Hepatocyte (in vitro differentiated cells): ENCODE measurements around the gene PRSS27. TPM values are rescaled to one million over a fixed set of nuclear protein-coding genes. Genes with fewer than 3 reads are reported as not detected.

Experiments used
- DNase-seq: peaks from one replicate; pipeline ENCODE4 v3.0.0-alpha.2; 2016; ENCODE audit warnings: low spot score
- H2AFZ ChIP-seq: fragments of 200-600 bp; sonication (generic); 2 replicates; pipeline ENCODE4 v1.6.0; 2016; ENCODE audit warnings: antibody characterized with exemption, mild to moderate bottlenecking
- H3K27ac ChIP-seq: fragments of 200-600 bp; sonication (generic); 2 replicates; pipeline ENCODE4 v1.5.1; 2016; ENCODE audit warnings: mild to moderate bottlenecking
- H3K27me3 ChIP-seq: fragments of 200-600 bp; sonication (generic); 2 replicates; pipeline ENCODE4 v1.6.1; 2016
- H3K36me3 ChIP-seq: fragments of 200-600 bp; sonication (generic); replicated peaks from 2 replicates; pipeline ENCODE4 v1.5.1; 2016; ENCODE audit warnings: low read depth; ENCODE audit not compliant: insufficient read depth
- H3K4me1 ChIP-seq: fragments of 200-600 bp; sonication (generic); 2 replicates; pipeline ENCODE4 v1.5.1; 2016; ENCODE audit warnings: mild to moderate bottlenecking, moderate library complexity; ENCODE audit not compliant: insufficient read depth
- H3K4me2 ChIP-seq: fragments of 200-600 bp; sonication (generic); 2 replicates; pipeline ENCODE4 v1.6.0; 2016
- H3K4me3 ChIP-seq: fragments of 200-600 bp; sonication (generic); 2 replicates; pipeline ENCODE4 v1.5.1; 2016; ENCODE audit warnings: mild to moderate bottlenecking
- H3K79me2 ChIP-seq: fragments of 200-600 bp; sonication (generic); 2 replicates; pipeline ENCODE4 v1.6.0; 2017; ENCODE audit warnings: mild to moderate bottlenecking
- H3K9me2 ChIP-seq: fragments of 200-600 bp; sonication (generic); replicated peaks from 2 replicates; pipeline ENCODE4 v1.6.0; 2017; ENCODE audit warnings: mild to moderate bottlenecking; ENCODE audit not compliant: insufficient read depth
- H3K9me3 ChIP-seq: fragments of 200-600 bp; sonication (generic); 2 replicates; pipeline ENCODE4 v1.5.1; 2016; ENCODE audit warnings: low read depth, mild to moderate bottlenecking
- H4K20me1 ChIP-seq: fragments of 200-600 bp; sonication (generic); 2 replicates; pipeline ENCODE4 v1.6.0; 2016; ENCODE audit warnings: mild to moderate bottlenecking; ENCODE audit not compliant: insufficient read depth, poor library complexity, severe bottlenecking
- EZH2 ChIP-seq: fragments of 200-600 bp; sonication (generic); IDR thresholded peaks from 2 replicates; pipeline ENCODE4 v1.6.1; 2016; ENCODE audit warnings: antibody characterized with exemption, mild to moderate bottlenecking, borderline replicate concordance
- EZH2phosphoT487 ChIP-seq: fragments of 200-600 bp; sonication (generic); IDR thresholded peaks from one replicate; pipeline ENCODE4 v1.6.1; 2018; ENCODE audit warnings: antibody characterized with exemption, mild to moderate bottlenecking, low read depth, moderate library complexity; ENCODE audit not compliant: unreplicated experiment, severe bottlenecking
- WGBS: methylation state at CpG from one replicate; pipeline ENCODE4 v1.1.6; 2016; ENCODE audit warnings: low lambda C conversion rate; ENCODE audit errors: missing lambda C conversion rate; 5-methylcytosine and 5-hydroxymethylcytosine counted together
- polyA plus RNA-seq: library from polyadenylated mRNA; unstranded; fragments of >200 nt; fragmentation: Nextera tagmentation; extraction: Ambion mirVana; gene quantifications from 2 replicates; pipeline ENCODE4 v1.2.1, GENCODE V29; 2016
- total RNA-seq: library from RNA; depleted of rRNA; stranded (reverse); fragments of >200 nt; gene quantifications from 2 replicates; pipeline ENCODE4 v1.2.3, GENCODE V29; 2014
- TF ChIP-seq, protein P1 (sequence below): fragments of 200-600 bp; sonication (generic); IDR thresholded peaks from 2 replicates; pipeline ENCODE4 v1.5.1; 2016; ENCODE audit warnings: antibody characterized with exemption, mild to moderate bottlenecking; ENCODE audit not compliant: poor library complexity

The PRSS27 gene
- total and polyA plus RNA-seq, 2 experiments from 2014 or later = 1.4 TPM

DNA sequence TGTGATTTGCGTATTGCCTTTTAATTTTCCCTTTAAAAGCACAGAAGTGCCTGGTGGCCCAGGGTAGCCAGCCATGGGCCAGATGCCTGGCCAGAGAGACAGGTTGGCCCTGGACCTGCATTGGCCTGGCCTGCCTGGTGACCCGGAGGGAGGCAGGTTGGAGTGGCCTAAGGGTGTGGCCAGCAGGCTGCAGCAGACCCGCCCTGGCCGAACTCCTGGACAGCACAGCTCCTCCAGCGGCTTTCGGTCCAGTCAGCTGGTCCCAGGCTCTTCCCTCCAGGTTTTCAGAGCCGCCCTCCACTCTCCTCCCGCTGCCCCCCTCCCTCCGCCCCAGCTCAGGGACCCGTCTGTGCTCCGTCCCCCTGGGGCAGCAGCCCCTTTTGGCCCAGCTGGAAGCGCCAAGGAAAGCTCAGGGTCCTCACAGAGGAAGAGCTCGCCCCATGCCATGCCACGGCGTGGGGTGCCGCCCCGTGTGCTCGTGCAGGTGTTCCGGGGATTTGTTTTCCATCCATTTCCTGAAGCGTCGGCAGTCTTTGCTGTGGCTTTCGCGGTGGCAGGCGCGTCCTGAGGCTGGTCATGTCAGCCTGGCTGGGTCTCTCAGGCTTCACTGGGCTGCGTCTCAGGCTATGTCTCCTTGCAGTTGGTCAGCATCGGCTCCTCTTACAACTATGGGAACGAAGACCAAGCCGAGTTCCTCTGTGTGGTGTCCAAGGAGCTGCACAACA lies 18.1 kb downstream of the PRSS27 start:
- no peaks in the 10 kb centered on the region for H4K20me1 ChIP-seq
- H3K79me2 ChIP-seq = no peaks in the 10 kb centered on the region
- H3K27me3 ChIP-seq = no peaks in the 10 kb centered on the region
- no peaks in the 10 kb centered on the region for H3K9me3 ChIP-seq
- TF ChIP-seq EZH2phosphoT487 = no peak
- TF ChIP-seq, protein P1, sequence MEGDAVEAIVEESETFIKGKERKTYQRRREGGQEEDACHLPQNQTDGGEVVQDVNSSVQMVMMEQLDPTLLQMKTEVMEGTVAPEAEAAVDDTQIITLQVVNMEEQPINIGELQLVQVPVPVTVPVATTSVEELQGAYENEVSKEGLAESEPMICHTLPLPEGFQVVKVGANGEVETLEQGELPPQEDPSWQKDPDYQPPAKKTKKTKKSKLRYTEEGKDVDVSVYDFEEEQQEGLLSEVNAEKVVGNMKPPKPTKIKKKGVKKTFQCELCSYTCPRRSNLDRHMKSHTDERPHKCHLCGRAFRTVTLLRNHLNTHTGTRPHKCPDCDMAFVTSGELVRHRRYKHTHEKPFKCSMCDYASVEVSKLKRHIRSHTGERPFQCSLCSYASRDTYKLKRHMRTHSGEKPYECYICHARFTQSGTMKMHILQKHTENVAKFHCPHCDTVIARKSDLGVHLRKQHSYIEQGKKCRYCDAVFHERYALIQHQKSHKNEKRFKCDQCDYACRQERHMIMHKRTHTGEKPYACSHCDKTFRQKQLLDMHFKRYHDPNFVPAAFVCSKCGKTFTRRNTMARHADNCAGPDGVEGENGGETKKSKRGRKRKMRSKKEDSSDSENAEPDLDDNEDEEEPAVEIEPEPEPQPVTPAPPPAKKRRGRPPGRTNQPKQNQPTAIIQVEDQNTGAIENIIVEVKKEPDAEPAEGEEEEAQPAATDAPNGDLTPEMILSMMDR = no peak
- TF ChIP-seq EZH2 = no peak
- H3K4me3 ChIP-seq = no peak overlapping the region
- H3K27ac ChIP-seq = no peak overlapping the region
- 96% methylated on average over 26 of the region's 29 CpGs for WGBS
- DNase-seq = no peak
- H3K4me1 ChIP-seq = no peaks in the 10 kb centered on the region
- H3K4me2 ChIP-seq = no peak overlapping the region
- no peak overlapping the region for H2AFZ ChIP-seq
- no peaks in the 10 kb centered on the region for H3K36me3 ChIP-seq
- H3K9me2 ChIP-seq = no peaks in the 10 kb centered on the region

DNA sequence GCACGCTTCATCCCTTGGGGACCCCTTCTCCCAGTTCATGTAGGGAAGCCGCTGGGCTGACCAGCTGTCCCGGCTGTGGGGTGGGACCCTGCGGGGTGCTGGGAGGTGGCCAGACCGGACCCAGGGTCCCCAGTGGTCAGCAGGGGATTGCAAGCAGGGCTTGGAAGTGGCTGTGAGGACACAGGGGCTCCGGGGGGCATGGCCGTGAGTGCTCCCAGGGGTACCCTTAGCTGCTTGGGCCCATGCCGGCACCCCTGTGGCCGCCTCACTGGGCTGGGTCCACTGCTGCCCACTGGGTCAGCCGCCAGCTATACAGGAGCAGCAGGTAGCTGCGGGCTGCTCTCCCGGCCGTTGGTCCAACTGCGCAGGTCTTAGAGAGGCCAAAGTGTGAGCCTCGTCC lies 18.8 kb downstream of the PRSS27 start:
- Histone ChIP-seq H3K4me1 (no peaks in the 10 kb centered on the region), H3K9me3 (no peaks in the 10 kb centered on the region), H2AFZ (no peak overlapping the region), H3K27me3 (no peaks in the 10 kb centered on the region), H3K4me3 (no peak overlapping the region), H3K9me2 (no peaks in the 10 kb centered on the region), H3K27ac (no peak overlapping the region), H4K20me1 (no peaks in the 10 kb centered on the region), H3K4me2 (no peak overlapping the region), H3K79me2 (no peaks in the 10 kb centered on the region), H3K36me3 (no peaks in the 10 kb centered on the region)
- no peak for TF ChIP-seq EZH2
- TF ChIP-seq, protein P1 = no peak
- TF ChIP-seq EZH2phosphoT487 = no peak
- over 99% methylated on average over 15 of the region's 15 CpGs for WGBS
- no peak for DNase-seq

DNA sequence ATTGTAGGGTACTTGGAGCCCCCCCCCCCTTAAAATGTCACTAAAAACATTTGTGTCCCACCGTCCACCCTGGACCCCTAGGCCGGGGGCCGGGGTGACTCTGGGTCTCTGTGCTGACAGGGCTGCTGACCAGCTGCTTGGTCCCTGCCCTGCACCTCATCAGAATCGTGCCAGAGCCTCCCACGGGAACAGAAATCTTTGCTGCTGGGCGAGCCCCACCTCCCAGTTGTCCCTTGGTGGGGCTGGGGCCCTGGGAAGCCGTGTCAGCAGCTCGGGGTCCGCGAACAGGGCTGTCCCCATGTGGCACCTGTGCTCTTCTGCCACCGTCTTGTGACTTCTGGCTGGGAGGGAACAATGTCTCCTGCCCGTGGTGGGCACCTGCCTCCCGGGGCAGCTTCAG lies 19.2 kb downstream of the PRSS27 start:
- no peak overlapping the region for H3K4me2 ChIP-seq
- no peak overlapping the region for H2AFZ ChIP-seq
- no peaks in the 10 kb centered on the region for H3K9me2 ChIP-seq
- H3K27ac ChIP-seq = no peak overlapping the region
- no peaks in the 10 kb centered on the region for H3K36me3 ChIP-seq
- TF ChIP-seq EZH2phosphoT487 (no peak), EZH2 (no peak)
- TF ChIP-seq, protein P1 = no peak
- no peaks in the 10 kb centered on the region for H4K20me1 ChIP-seq
- no peaks in the 10 kb centered on the region for H3K4me1 ChIP-seq
- H3K4me3 ChIP-seq = no peak overlapping the region
- no peaks in the 10 kb centered on the region for H3K27me3 ChIP-seq
- WGBS = 86% methylated on average over 13 of the region's 13 CpGs
- DNase-seq = no peak
- H3K79me2 ChIP-seq = no peaks in the 10 kb centered on the region
- H3K9me3 ChIP-seq = no peaks in the 10 kb centered on the region
